Bronchial epithelial cell (primary cell): ENCODE measurements around the gene PKLR. TPM values are rescaled to one million over a fixed set of nuclear protein-coding genes. Genes with fewer than 3 reads are reported as not detected.
A peak's percentile ranks its signal among the peaks of the same experiment; 100 is the strongest.
"Not testable (repeated sequence)": the region's sequence is repeated elsewhere in the genome, so short reads cannot be mapped to it uniquely, and the experiment has no call there.

ENCODE experiments used
- DNase-seq: peaks from one replicate; pipeline ENCODE4 v3.0.0-alpha.2; 2010; ENCODE audit warnings: low read depth
- FAIRE-seq: peaks from 2 replicates; lab custom pipeline; 2011; peaks lifted over from hg19 to GRCh38; lab: Jason Lieb, UNC
- H3K27me3 ChIP-seq: 2 replicates; pipeline ENCODE4 v1.5.1; 2011; ENCODE audit warnings: low read length; ENCODE audit not compliant: control insufficient read depth, insufficient read depth
- H3K36me3 ChIP-seq: 2 replicates; pipeline ENCODE4 v1.5.1; 2011; ENCODE audit warnings: low read length; ENCODE audit not compliant: control insufficient read depth, insufficient read depth
- H3K4me3 ChIP-seq: 2 replicates; pipeline ENCODE4 v1.5.1; 2011; ENCODE audit warnings: mild to moderate bottlenecking, low read depth, low read length, control low read depth
- total RNA-seq: library from RNA; depleted of rRNA; stranded (reverse); fragments of >200 nt; gene quantifications from 2 replicates; pipeline ENCODE4 v1.2.1, GENCODE V29; 2014
- TF ChIP-seq, protein P1 (sequence below): IDR thresholded peaks from 2 replicates; pipeline ENCODE4 v1.5.1; 2011; ENCODE audit warnings: mild to moderate bottlenecking, moderate library complexity, low read length, control low read depth, inconsistent platforms; ENCODE audit not compliant: insufficient read depth, severe bottlenecking

Gene PKLR
- not detected in 2 replicates for total RNA-seq

DNA sequence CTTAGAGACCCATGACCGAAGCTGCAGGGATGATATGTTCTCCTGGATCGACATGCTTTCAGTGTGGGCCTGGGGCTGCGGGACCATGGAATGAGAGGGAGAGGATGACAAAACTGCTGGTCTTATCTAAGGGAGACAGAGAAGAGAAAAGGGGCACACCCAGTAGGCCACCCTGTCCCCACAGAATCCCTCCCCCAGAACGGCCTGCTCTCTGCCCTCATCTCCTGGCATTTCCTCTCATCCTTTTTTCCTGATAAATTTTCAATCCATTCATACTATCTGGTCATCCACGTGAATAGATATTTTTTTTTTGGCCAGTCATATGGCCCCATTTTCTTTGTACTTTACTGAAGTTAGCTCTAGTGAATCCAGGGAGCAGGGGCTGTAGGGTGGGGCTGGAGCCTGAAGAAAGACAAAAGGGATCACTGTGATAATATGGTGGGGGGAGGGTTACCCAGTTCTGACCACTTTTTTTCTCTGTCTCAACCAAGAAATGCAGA is at the start of gene PKLR:
TSS of gene PKLR (minus strand) at position 97 of the 500 bp plus-strand sequence. CDS start at position 54, 43 bp downstream.
- H3K4me3 ChIP-seq = no peak within 1 kb of the TSS
- FAIRE-seq (no peak), DNase-seq (no peak)
- TF ChIP-seq, protein P1, sequence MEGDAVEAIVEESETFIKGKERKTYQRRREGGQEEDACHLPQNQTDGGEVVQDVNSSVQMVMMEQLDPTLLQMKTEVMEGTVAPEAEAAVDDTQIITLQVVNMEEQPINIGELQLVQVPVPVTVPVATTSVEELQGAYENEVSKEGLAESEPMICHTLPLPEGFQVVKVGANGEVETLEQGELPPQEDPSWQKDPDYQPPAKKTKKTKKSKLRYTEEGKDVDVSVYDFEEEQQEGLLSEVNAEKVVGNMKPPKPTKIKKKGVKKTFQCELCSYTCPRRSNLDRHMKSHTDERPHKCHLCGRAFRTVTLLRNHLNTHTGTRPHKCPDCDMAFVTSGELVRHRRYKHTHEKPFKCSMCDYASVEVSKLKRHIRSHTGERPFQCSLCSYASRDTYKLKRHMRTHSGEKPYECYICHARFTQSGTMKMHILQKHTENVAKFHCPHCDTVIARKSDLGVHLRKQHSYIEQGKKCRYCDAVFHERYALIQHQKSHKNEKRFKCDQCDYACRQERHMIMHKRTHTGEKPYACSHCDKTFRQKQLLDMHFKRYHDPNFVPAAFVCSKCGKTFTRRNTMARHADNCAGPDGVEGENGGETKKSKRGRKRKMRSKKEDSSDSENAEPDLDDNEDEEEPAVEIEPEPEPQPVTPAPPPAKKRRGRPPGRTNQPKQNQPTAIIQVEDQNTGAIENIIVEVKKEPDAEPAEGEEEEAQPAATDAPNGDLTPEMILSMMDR = no peak
- H3K36me3 ChIP-seq = no peaks in the 10 kb centered on the region
- no peaks in the 10 kb centered on the region for H3K27me3 ChIP-seq

DNA sequence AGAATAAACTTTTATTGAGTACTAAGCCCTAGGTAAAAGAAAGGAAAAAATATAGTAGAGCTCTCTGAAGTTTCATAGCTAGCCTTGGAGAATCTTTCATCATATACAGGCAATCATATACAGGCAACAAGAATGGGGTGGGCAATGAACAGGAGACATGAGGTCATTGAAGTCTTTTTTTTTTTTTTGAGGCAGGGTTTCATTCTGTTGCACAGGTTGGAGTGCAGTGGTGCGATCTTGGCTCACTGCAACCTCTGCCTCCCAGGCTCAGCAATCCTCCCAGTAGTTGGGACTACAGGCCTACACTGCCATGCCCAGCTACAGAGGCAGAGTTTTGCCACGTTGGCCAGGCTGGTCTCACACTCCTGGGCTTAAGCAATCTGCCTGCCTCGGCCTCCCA is 41.6 kb upstream of the PKLR start:
- DNase-seq (no peak), FAIRE-seq (no peak)
- TF ChIP-seq, protein P1 = no peak
- no peaks in the 10 kb centered on the region for H3K27me3 ChIP-seq
- H3K36me3 ChIP-seq = peaks cover 21% of the 10 kb centered on the region
- H3K4me3 ChIP-seq = no peak overlapping the region

GRCh38 chr1:155339515-155340097 is 38.4 kb upstream of the PKLR start:
- TF ChIP-seq, protein P1 = no peak
- Histone ChIP-seq H3K36me3 (peaks cover 15% of the 10 kb centered on the region), H3K4me3 (no peak overlapping the region), H3K27me3 (no peaks in the 10 kb centered on the region)
- DNase-seq = no peak
- no peak for FAIRE-seq

- H3K36me3 ChIP-seq = peaks cover 14% of the 10 kb centered on the region
- H3K27me3 ChIP-seq = no peaks in the 10 kb centered on the region
- FAIRE-seq (no peak), DNase-seq (no peak)
- TF ChIP-seq, protein P1 = no peak
- no peak overlapping the region for H3K4me3 ChIP-seq
These were observed 33.7 kb upstream of the PKLR start for GRCh38 chr1:155334962-155335361.

- DNase-seq (peak; percentile 37), FAIRE-seq (no peak)
- Histone ChIP-seq H3K27me3 (no peaks in the 10 kb centered on the region), H3K4me3 (no peak overlapping the region), H3K36me3 (peaks cover 10% of the 10 kb centered on the region)
- TF ChIP-seq, protein P1 = no peak
These were observed 28.9 kb upstream of the PKLR start for GRCh38 chr1:155329980-155330598.

DNA sequence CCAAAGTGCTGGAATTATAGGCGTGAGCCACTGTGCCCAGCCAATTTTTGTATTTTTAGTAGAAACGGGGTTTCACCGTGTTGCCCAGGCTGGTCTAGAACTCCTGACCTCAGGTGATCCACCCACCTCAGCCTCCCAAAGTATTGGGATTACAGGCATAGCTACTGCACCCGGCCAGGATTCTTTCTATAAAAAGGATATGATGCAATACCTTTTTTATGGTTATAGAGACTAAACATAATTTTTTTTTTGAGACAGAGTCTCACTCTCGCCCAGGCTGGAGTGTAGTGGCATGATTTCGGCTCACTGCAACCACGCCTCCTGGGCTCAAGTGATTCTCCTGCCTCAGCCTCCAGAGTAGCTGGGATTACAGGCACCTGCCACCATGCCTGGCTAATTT is 27.6 kb upstream of the PKLR start:
- H3K27me3 ChIP-seq, DNase-seq, FAIRE-seq, H3K4me3 ChIP-seq, H3K36me3 ChIP-seq: not testable (repeated sequence)
